ENCODE measurements around the gene SMARCA2.

DNA sequence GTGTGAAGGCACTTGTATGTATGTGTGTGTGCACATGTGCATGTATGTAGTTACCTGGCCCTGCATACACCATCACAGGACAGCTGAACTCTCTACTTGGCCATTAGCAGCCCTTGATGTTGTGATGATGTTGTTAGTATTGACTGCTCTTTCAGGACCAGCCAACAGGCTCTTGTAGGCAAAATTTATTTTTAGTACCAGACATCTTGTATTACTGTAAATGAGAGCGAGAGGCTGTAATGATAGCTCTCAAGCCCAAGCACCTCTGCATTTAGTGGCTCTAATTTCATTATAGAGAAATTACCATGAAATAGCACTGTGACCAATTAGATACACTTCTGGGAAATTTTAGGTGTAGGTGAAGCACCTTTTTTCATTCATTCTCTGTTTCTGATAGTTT lies 158.0 kb downstream of the SMARCA2 start:
- TF ChIP-seq, protein P1, sequence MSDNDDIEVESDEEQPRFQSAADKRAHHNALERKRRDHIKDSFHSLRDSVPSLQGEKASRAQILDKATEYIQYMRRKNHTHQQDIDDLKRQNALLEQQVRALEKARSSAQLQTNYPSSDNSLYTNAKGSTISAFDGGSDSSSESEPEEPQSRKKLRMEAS (IDR thresholded peaks at IDR 0.05) = no peak
- TF ChIP-seq, protein P2, sequence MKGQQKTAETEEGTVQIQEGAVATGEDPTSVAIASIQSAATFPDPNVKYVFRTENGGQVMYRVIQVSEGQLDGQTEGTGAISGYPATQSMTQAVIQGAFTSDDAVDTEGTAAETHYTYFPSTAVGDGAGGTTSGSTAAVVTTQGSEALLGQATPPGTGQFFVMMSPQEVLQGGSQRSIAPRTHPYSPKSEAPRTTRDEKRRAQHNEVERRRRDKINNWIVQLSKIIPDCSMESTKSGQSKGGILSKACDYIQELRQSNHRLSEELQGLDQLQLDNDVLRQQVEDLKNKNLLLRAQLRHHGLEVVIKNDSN (IDR thresholded peaks at IDR 0.05) = no peak
- no peak for TF ChIP-seq RAD21 (IDR thresholded peaks at IDR 0.05; ENCODE audit: low read depth)
- TF ChIP-seq YY1 (IDR thresholded peaks at IDR 0.05; ENCODE audit: low read depth) = no peak
- TF ChIP-seq TEAD4 (IDR thresholded peaks at IDR 0.05) = no peak

Data from Ishikawa (cell line).